Effector memory CD8-positive, alpha-beta T cell (primary cell): ENCODE results near the gene TMEM132C.

Source experiments
- ATAC-seq: fragments of 150-1000 bp; cut with Tn5 transposase; replicated peaks from 2 replicates; pipeline ENCODE4 v1.10.0; 2021; ENCODE audit warnings: mild to moderate bottlenecking, moderate library complexity
- DNase-seq, 3 experiments: peaks; one replicate each; pipeline ENCODE4 v3.0.0; 2021
- H3K27ac Mint-ChIP-seq, 2 donors: one replicate each; pipeline ENCODE4 v1.8.0; 2022; ENCODE audit warnings: mild to moderate bottlenecking in 2 of 2, mixed read lengths in 2 of 2, moderate library complexity in 2 of 2
- H3K27me3 Mint-ChIP-seq, 2 donors: one replicate each; pipeline ENCODE4 v1.8.0; 2022; ENCODE audit warnings: mixed read lengths in 2 of 2
- H3K36me3 Mint-ChIP-seq: one replicate; pipeline ENCODE4 v1.8.0; 2022; ENCODE audit warnings: mild to moderate bottlenecking, moderate library complexity, mixed read lengths; ENCODE audit not compliant: insufficient read depth
- H3K4me1 Mint-ChIP-seq, 2 donors: one replicate each; pipeline ENCODE4 v1.8.0; 2022; ENCODE audit warnings: low read depth in 2 of 2, mixed read lengths in 2 of 2
- H3K4me3 Mint-ChIP-seq, 2 donors: one replicate each; pipeline ENCODE4 v1.8.0; 2022; ENCODE audit warnings: mild to moderate bottlenecking in 2 of 2, mixed read lengths in 2 of 2, moderate library complexity in 2 of 2
- H3K9me3 Mint-ChIP-seq, 2 donors: one replicate each; pipeline ENCODE4 v1.8.0; 2022; ENCODE audit warnings: mixed read lengths in 2 of 2

Gene TMEM132C

DNA sequence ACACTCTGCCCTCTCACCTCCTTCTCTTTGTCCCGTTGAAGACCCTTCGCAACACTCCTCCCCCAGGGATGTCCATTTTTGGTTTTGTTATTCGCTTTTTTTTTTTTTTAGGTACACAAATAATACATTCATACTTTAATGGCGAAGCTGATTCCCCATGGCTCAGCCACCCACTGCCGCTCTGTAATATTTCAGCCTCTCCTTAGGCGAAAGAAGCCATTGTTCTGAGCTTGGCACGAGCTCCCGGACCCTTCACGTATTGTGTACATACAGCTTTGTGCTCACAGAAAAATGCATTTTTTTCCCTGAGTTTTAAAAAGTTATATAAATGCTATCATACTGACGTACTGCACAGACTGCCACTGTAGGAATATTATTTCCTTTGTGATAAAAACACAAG is 115.0 kb downstream of the TMEM132C start:
- no peaks in the 10 kb centered on the region for H3K9me3 Mint-ChIP-seq
- H3K4me1 Mint-ChIP-seq, result no peaks in the 10 kb centered on the region
- no peak overlapping the region for H3K27ac Mint-ChIP-seq
- H3K27me3 Mint-ChIP-seq, result peaks cover 28 to 72% of the 10 kb centered on the region in 2 donors
- no peaks in the 10 kb centered on the region for H3K36me3 Mint-ChIP-seq
- H3K4me3 Mint-ChIP-seq, result no peak overlapping the region
- DNase-seq, result no peak
- ATAC-seq, result no peak

GRCh38 chr12:128382946-128383345 is 116.0 kb downstream of the TMEM132C start:
- DNase-seq, result no peak
- Mint-ChIP-seq H3K36me3 (peaks cover 4% of the 10 kb centered on the region), H3K4me1 (no peaks in the 10 kb centered on the region), H3K9me3 (no peaks in the 10 kb centered on the region), H3K27me3 (peaks cover 28 to 65% of the 10 kb centered on the region in 2 donors), H3K4me3 (no peak overlapping the region), H3K27ac (no peak overlapping the region)
- no peak for ATAC-seq

DNA sequence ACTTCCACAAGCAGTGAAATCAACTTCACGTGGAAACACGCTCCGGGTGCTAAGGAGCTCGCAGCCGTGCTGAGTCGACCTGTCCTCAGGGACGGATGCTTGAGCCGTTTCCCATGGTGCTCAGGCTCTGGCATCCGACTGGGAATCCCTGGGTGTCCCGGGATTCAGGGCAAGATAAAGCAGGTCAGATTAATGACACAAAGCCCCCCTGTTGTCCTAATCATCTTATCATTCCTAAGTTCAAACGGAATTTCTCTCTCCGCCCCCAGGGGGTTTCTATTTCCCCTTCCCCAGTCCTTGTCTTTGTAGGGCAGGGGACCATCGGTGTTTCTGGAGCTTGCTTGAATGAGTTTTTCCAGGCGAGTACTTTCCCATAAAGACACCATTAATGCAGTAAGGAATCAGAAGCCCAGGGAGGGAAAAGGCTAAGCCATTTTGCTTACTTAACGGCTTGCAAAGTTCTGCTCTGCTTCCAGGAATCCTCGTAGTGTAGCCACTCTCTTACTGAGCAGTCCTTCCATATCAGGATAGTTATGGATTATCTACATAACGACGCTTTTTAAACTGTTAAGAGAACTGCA is 116.5 kb downstream of the TMEM132C start:
- Mint-ChIP-seq H3K4me1 (peaks cover 2% of the 10 kb centered on the region in 2 donors), H3K36me3 (peaks cover 8% of the 10 kb centered on the region), H3K9me3 (no peaks in the 10 kb centered on the region), H3K27me3 (peaks cover 28 to 65% of the 10 kb centered on the region in 2 donors), H3K27ac (no peak overlapping the region), H3K4me3 (no peak overlapping the region)
- no peak for ATAC-seq
- DNase-seq, result no peak

GRCh38 chr12:128385736-128386135 is 118.8 kb downstream of the TMEM132C start:
- H3K27ac Mint-ChIP-seq, result no peak overlapping the region
- no peak for ATAC-seq
- DNase-seq, result no peak
- H3K27me3 Mint-ChIP-seq, result peaks cover 17 to 42% of the 10 kb centered on the region in 2 donors
- H3K4me1 Mint-ChIP-seq, result peaks cover 4 to 9% of the 10 kb centered on the region in 2 donors
- no peak overlapping the region for H3K4me3 Mint-ChIP-seq
- no peaks in the 10 kb centered on the region for H3K9me3 Mint-ChIP-seq
- H3K36me3 Mint-ChIP-seq, result peaks cover 10% of the 10 kb centered on the region

- H3K9me3 Mint-ChIP-seq, result no peaks in the 10 kb centered on the region
- H3K4me3 Mint-ChIP-seq, result peak overlapping the region in 1 of 2 donors; percentile 71
- H3K36me3 Mint-ChIP-seq, result peaks cover 10% of the 10 kb centered on the region
- H3K4me1 Mint-ChIP-seq, result peaks cover 4 to 9% of the 10 kb centered on the region in 2 donors
- peak overlapping the region; percentile 96 to 97 for H3K27ac Mint-ChIP-seq
- peak; percentile 24 for ATAC-seq
- peak; percentile 5 to 16 (median 14) for DNase-seq
- H3K27me3 Mint-ChIP-seq, result peaks cover 14 to 21% of the 10 kb centered on the region in 2 donors
Observed at GRCh38 chr12:128387811-128388422, 120.9 kb downstream of the TMEM132C start.

DNA sequence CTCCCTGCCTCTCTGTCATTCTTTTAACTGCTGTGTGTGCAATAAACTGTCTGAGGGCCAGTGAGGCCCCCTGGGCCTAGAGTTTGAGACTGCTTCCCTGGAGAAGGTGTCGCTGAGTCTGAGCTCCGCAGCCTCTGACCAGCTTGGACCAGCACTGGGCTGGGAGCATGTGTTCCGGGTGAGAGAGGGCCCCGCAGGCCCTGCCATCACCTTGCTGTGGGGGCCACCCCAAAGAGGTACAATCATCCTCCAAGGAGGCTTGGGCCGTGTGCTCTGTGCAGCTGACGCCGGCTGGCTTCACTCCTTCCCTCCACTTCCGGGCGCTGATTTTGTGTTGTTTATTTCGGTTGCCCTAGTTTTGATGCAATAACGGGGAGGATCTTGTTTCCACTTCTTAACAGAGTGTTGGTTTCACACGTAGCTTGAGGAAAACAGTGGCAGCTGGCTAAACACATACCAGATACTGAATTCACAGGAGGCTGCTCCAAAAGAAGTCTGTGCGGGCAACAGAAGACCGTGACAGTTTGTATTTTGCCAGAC is 121.6 kb downstream of the TMEM132C start:
- ATAC-seq, result peak; percentile 89
- Mint-ChIP-seq H3K36me3 (peaks cover 10% of the 10 kb centered on the region), H3K9me3 (peaks cover 0 to 3% of the 10 kb centered on the region in 2 donors), H3K4me1 (peaks cover 4 to 9% of the 10 kb centered on the region in 2 donors), H3K27me3 (peaks cover 13 to 15% of the 10 kb centered on the region in 2 donors), H3K4me3 (peak overlapping the region in 1 of 2 donors; percentile 71), H3K27ac (peak overlapping the region; percentile 96 to 97)
- peak; percentile 13 to 47 (median 38) for DNase-seq

GRCh38 chr12:128393346-128393745 is 126.4 kb downstream of the TMEM132C start:
- DNase-seq, result no peak
- Mint-ChIP-seq H3K9me3 (peaks cover 0 to 4% of the 10 kb centered on the region in 2 donors), H3K4me1 (peaks cover 2 to 8% of the 10 kb centered on the region in 2 donors), H3K4me3 (no peak overlapping the region), H3K36me3 (peaks cover 3% of the 10 kb centered on the region), H3K27ac (no peak overlapping the region), H3K27me3 (peaks cover 0 to 7% of the 10 kb centered on the region in 2 donors)
- ATAC-seq, result no peak

- Mint-ChIP-seq H3K9me3 (peaks cover 0 to 4% of the 10 kb centered on the region in 2 donors), H3K27ac (no peak overlapping the region), H3K27me3 (peaks cover 0 to 7% of the 10 kb centered on the region in 2 donors), H3K36me3 (no peaks in the 10 kb centered on the region), H3K4me3 (no peak overlapping the region), H3K4me1 (peaks cover 0 to 3% of the 10 kb centered on the region in 2 donors)
- DNase-seq, result no peak
- ATAC-seq, result no peak
Observed at GRCh38 chr12:128394137-128394536, 127.2 kb downstream of the TMEM132C start.

DNA sequence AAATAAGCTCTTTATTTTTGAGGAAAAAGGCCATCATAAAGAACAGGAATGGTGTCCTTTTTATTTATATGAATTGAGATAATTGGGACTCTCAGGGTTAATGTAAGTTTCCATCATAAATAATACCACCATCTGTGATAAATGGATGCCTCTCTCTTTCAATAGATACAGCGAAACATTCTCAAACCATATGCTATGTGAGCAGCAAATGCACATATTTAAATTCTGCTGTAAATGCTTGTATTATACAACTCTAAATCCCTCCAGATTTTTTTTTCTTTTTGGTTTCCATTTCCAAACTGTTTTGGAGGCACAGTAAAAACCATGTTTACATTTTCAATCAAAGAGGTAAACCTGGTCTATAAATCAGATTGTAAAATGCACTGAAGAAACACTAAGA is 132.3 kb downstream of the TMEM132C start:
- Mint-ChIP-seq H3K4me1 (no peaks in the 10 kb centered on the region), H3K9me3 (peaks cover 0 to 1% of the 10 kb centered on the region in 2 donors), H3K4me3 (no peak overlapping the region), H3K36me3 (no peaks in the 10 kb centered on the region), H3K27ac (no peak overlapping the region), H3K27me3 (peaks cover 0 to 14% of the 10 kb centered on the region in 2 donors)
- DNase-seq (no peak), ATAC-seq (no peak)

GRCh38 chr12:128402486-128403243 is 135.7 kb downstream of the TMEM132C start:
- peaks cover 4 to 32% of the 10 kb centered on the region in 2 donors for H3K27me3 Mint-ChIP-seq
- ATAC-seq (no peak), DNase-seq (no peak)
- no peaks in the 10 kb centered on the region for H3K36me3 Mint-ChIP-seq
- H3K4me1 Mint-ChIP-seq, result no peaks in the 10 kb centered on the region
- H3K9me3 Mint-ChIP-seq, result peaks cover 3 to 11% of the 10 kb centered on the region in 2 donors
- H3K27ac Mint-ChIP-seq, result no peak overlapping the region
- no peak overlapping the region for H3K4me3 Mint-ChIP-seq

DNA sequence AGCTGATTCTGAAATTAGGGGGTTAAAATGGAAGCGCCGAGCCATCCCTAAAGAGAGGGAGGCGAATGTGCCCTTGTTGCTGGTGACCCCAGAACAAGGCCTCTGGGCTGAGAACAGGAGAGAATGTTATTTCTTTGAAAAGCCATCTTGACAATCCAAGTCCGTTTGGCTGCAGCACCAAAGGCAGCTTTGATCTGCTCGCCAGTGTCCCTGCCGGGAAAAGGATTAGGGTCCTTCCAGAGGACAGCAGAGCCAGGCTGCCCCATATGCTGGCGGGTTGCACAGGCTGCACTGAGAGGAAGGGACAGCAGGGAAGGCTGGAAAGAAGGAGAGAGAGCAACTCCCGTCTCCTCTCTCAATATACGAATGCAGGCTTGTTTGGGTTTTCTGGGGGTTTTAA is 141.7 kb downstream of the TMEM132C start:
- H3K4me3 Mint-ChIP-seq, result no peak overlapping the region
- no peak for DNase-seq
- H3K4me1 Mint-ChIP-seq, result no peaks in the 10 kb centered on the region
- ATAC-seq, result no peak
- no peak overlapping the region for H3K27ac Mint-ChIP-seq
- H3K36me3 Mint-ChIP-seq, result no peaks in the 10 kb centered on the region
- peaks cover 20 to 37% of the 10 kb centered on the region in 2 donors for H3K27me3 Mint-ChIP-seq
- peaks cover 3 to 13% of the 10 kb centered on the region in 2 donors for H3K9me3 Mint-ChIP-seq

DNA sequence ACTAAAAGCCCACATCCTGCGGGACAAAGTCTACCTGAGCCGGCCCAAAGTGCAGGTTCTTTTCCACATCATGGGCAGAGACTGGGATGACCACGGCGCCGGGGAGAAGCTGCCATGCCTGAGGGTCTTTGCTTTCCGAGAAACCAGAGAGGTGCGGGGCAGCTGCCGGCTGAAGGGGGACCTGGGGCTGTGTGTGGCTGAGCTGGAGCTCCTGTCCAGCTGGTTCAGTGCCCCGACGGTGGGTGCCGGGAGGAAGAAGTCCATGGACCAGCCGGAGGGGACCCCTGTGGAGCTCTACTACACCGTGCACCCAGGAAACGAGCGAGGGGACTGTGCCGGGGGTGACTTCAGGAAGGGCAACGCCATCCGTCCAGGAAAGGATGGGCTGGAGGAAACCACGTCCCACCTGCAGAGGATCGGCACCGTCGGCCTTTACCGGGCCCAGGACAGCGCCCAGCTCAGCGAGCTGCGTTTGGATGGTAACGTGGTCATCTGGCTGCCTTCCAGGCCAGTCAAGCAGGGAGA is 148.1 kb downstream of the TMEM132C start:
- no peak overlapping the region for H3K27ac Mint-ChIP-seq
- peaks cover 4 to 14% of the 10 kb centered on the region in 2 donors for H3K27me3 Mint-ChIP-seq
- H3K9me3 Mint-ChIP-seq, result no peaks in the 10 kb centered on the region
- H3K36me3 Mint-ChIP-seq, result no peaks in the 10 kb centered on the region
- DNase-seq, result no peak
- no peak for ATAC-seq
- H3K4me3 Mint-ChIP-seq, result no peak overlapping the region
- H3K4me1 Mint-ChIP-seq, result no peaks in the 10 kb centered on the region

DNA sequence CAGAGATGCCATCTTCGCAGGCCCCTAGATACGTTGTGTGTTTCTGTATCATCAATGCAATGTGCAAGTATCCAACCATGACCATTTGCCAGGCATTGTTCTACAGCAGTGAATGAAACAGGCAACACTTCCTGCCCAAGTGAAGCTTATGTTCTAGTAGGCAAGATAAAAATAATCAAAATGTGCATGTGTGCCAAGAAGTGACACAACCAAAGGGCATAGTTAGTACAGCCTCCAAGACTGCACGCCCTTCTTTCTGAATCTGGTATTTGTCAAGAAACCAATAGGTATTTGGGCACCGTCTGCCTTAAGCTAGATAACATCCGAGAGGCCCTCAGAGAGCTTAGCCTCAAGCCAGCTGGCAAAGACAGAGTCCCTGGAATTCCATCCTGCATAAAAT is 152.0 kb downstream of the TMEM132C start:
- no peaks in the 10 kb centered on the region for H3K9me3 Mint-ChIP-seq
- H3K36me3 Mint-ChIP-seq, result no peaks in the 10 kb centered on the region
- peaks cover 18 to 19% of the 10 kb centered on the region in 2 donors for H3K27me3 Mint-ChIP-seq

More for the DNA sequence above, 152.0 kb downstream of the TMEM132C start:
- no peak overlapping the region for H3K4me3 Mint-ChIP-seq
- ATAC-seq, result no peak
- DNase-seq, result no peak
- no peaks in the 10 kb centered on the region for H3K4me1 Mint-ChIP-seq
- no peak overlapping the region for H3K27ac Mint-ChIP-seq
